GM12878 (cell line): ENCODE results near the gene MAMLD1. TPM values are rescaled to one million over a fixed set of nuclear protein-coding genes. Genes with fewer than 3 reads are reported as not detected.

Experiments used
- ATAC-seq: fragments of 200-7000 bp; cut with Tn5 transposase; 3 replicates; pipeline ENCODE4 v1.9.1; 2020; ENCODE audit warnings: mild to moderate bottlenecking, moderate library complexity
- BruUV-seq: library from RNA; stranded (reverse); fragments of 400-500 nt; replicated peaks from 2 replicates; lab custom pipeline; 2021; lab: Mats Ljungman, UMichigan
- CTCF ChIA-PET: fragments of 300-600 bp; sonication (Branson Sonifier 250); formaldehyde crosslinking; extraction: SDS; loops from one replicate; lab custom pipeline; 2021; ENCODE audit warnings: inconsistent platforms; lab: Yijun Ruan, JAX
- POLR2A ChIA-PET: fragments of 350-600 bp; formaldehyde crosslinking; extraction: SDS; loops from one replicate; lab custom pipeline; 2021; ENCODE audit warnings: inconsistent platforms; lab: Charles Lee
- RAD21 ChIA-PET: fragments of 300-600 bp; sonication (Branson Sonifier 250); formaldehyde crosslinking; loops from one replicate; lab custom pipeline; 2023; ENCODE audit warnings: antibody characterized with exemption; ENCODE audit not compliant: unreplicated experiment; lab: Charles Lee
- SMC1A ChIA-PET: fragments of 300-600 bp; sonication (Branson Sonifier 250); formaldehyde crosslinking; loops from one replicate; lab custom pipeline; 2023; ENCODE audit not compliant: unreplicated experiment, uncharacterized antibody; lab: Charles Lee
- DNase-seq: peaks from one replicate; pipeline ENCODE4 v3.0.0-alpha.2; 2011; ENCODE audit warnings: low read depth, low spot score
- FAIRE-seq: peaks from 3 replicates; lab custom pipeline; 2011; peaks lifted over from hg19 to GRCh38; lab: Jason Lieb, UNC
- H2AFZ ChIP-seq: 2 replicates; pipeline ENCODE4 v1.6.0; 2011; ENCODE audit warnings: low read depth, low read length, control low read depth; ENCODE audit not compliant: control insufficient read depth
- H3K27ac ChIP-seq: 2 replicates; pipeline ENCODE4 v1.5.1; 2011; ENCODE audit warnings: control low read depth; ENCODE audit not compliant: control insufficient read depth, insufficient read depth
- H3K27me3 ChIP-seq, 2 experiments: replicated peaks in 1 of 2; 2 replicates each; pipeline versions ENCODE4 v1.6.0 to v1.6.1; 2011; ENCODE audit warnings: low read length in 1 of 2; ENCODE audit not compliant: control insufficient read depth in 2 of 2, insufficient read depth in 2 of 2
- H3K36me3 ChIP-seq, 2 experiments: 2 replicates each; pipeline ENCODE4 v1.5.1; 2011; ENCODE audit warnings: low read length in 1 of 2; ENCODE audit not compliant: control insufficient read depth in 2 of 2, insufficient read depth in 2 of 2
- H3K4me1 ChIP-seq: 2 replicates; pipeline ENCODE4 v1.6.1; 2011; ENCODE audit warnings: mild to moderate bottlenecking, low read length, moderate library complexity, mixed read lengths; ENCODE audit not compliant: control insufficient read depth, insufficient read depth
- H3K4me2 ChIP-seq: 2 replicates; pipeline ENCODE4 v1.6.0; 2011; ENCODE audit warnings: control low read depth; ENCODE audit not compliant: control insufficient read depth, insufficient read depth
- H3K4me3 ChIP-seq: fragments of 200-600 bp; sonication (generic); 2 replicates; pipeline ENCODE4 v1.5.1; 2016
- H3K79me2 ChIP-seq: 2 replicates; pipeline ENCODE4 v1.6.0; 2011; ENCODE audit warnings: low read length; ENCODE audit not compliant: control insufficient read depth, insufficient read depth
- H3K9ac ChIP-seq: 2 replicates; pipeline ENCODE4 v1.8.0; 2011; ENCODE audit warnings: low read length, control low read depth, mixed read lengths; ENCODE audit not compliant: control insufficient read depth, insufficient read depth
- H3K9me3 ChIP-seq: replicated peaks from 3 replicates; pipeline ENCODE4 v1.5.1; 2011; ENCODE audit warnings: mild to moderate bottlenecking, low read length; ENCODE audit not compliant: control insufficient read depth, insufficient read depth
- H4K20me1 ChIP-seq: 2 replicates; pipeline ENCODE4 v1.6.0; 2011; ENCODE audit not compliant: control insufficient read depth, insufficient read depth
- BCL3 ChIP-seq: IDR thresholded peaks from 2 replicates; pipeline ENCODE4 v1.6.1; 2011; ENCODE audit warnings: borderline replicate concordance, low read depth, mild to moderate bottlenecking, moderate library complexity, low read length; ENCODE audit not compliant: insufficient read depth, poor library complexity, severe bottlenecking
- CREM ChIP-seq: IDR thresholded peaks from 2 replicates; pipeline ENCODE4 v1.6.1; 2014; ENCODE audit warnings: antibody characterized with exemption, low read depth
- E4F1 ChIP-seq: fragments of 450-650 bp; IDR thresholded peaks from 2 replicates; pipeline ENCODE4 v1.6.1; 2018; ENCODE audit warnings: borderline replicate concordance, mild to moderate bottlenecking; ENCODE audit not compliant: partially characterized antibody
- GATAD2B ChIP-seq: fragments of 450-650 bp; conservative IDR thresholded peaks from 2 replicates; pipeline ENCODE4 v1.6.1; 2017; ENCODE audit warnings: low read depth, mild to moderate bottlenecking, moderate library complexity
- JUND ChIP-seq: IDR thresholded peaks from 2 replicates; pipeline ENCODE4 v1.6.1; 2012; ENCODE audit warnings: low read depth, mild to moderate bottlenecking, low read length, improper control_type of control experiment, moderate library complexity
- MAX ChIP-seq: IDR thresholded peaks from 2 replicates; pipeline ENCODE4 v1.6.1; 2012; ENCODE audit warnings: low read depth, low read length, improper control_type of control experiment
- MYC ChIP-seq: IDR thresholded peaks from 2 replicates; pipeline ENCODE4 v1.6.1; 2011; ENCODE audit warnings: mild to moderate bottlenecking, low read length, moderate library complexity, inconsistent platforms; ENCODE audit not compliant: insufficient read depth, insufficient replicate concordance, insufficient read length, severe bottlenecking
- NBN ChIP-seq: fragments of 450-650 bp; IDR thresholded peaks from 2 replicates; pipeline ENCODE4 v1.6.1; 2016
- NR2C2 ChIP-seq: IDR thresholded peaks from 2 replicates; pipeline ENCODE4 v1.6.1; 2011; ENCODE audit warnings: borderline replicate concordance, low read depth; ENCODE audit not compliant: control insufficient read depth, insufficient read length
- PAX5 ChIP-seq: IDR thresholded peaks from 2 replicates; pipeline ENCODE4 v1.6.1; 2011; ENCODE audit warnings: low read depth, low read length, borderline replicate concordance
- POLR2AphosphoS2 ChIP-seq: IDR thresholded peaks from 2 replicates; pipeline ENCODE4 v1.6.1; 2011; ENCODE audit warnings: low read depth, mild to moderate bottlenecking, low read length, improper control_type of control experiment, moderate library complexity
- RFX5 ChIP-seq: IDR thresholded peaks from 2 replicates; pipeline ENCODE4 v1.6.1; 2011; ENCODE audit warnings: low read depth, low read length, improper control_type of control experiment
- SRF ChIP-seq, 2 experiments: IDR thresholded peaks; 2 replicates each; pipeline ENCODE4 v1.6.1; 2011; ENCODE audit warnings: low read depth in 2 of 2, low read length in 2 of 2, mild to moderate bottlenecking in 1 of 2, moderate library complexity in 1 of 2
- STAT1 ChIP-seq: fragments of 450-650 bp; conservative IDR thresholded peaks from 2 replicates; pipeline ENCODE4 v1.6.1; 2014; ENCODE audit warnings: antibody characterized with exemption, mild to moderate bottlenecking
- ZBTB33 ChIP-seq: fragments of 450-650 bp; IDR thresholded peaks from 2 replicates; pipeline ENCODE4 v1.6.1; 2017; ENCODE audit warnings: mild to moderate bottlenecking
- ZNF207 ChIP-seq: fragments of 450-650 bp; IDR thresholded peaks from 2 replicates; pipeline ENCODE4 v1.6.1; 2014; ENCODE audit warnings: antibody characterized with exemption, mild to moderate bottlenecking, borderline replicate concordance
- ZSCAN29 ChIP-seq: fragments of 450-650 bp; IDR thresholded peaks from 2 replicates; pipeline ENCODE4 v1.6.1; 2017; ENCODE audit warnings: mild to moderate bottlenecking, moderate library complexity
- WGBS: methylation state at CpG from one replicate; pipeline ENCODE4 v1.1.6; 2016; ENCODE audit warnings: low lambda C conversion rate; ENCODE audit not compliant: insufficient replicate concordance, insufficient coverage; ENCODE audit errors: missing lambda C conversion rate; 5-methylcytosine and 5-hydroxymethylcytosine counted together
- in situ Hi-C: fragments of 300-500 bp; cut with MboI; formaldehyde crosslinking; loops from 9 replicates; pipeline ENCODE4 v1.14.3; 2018; ENCODE audit warnings: mixed read lengths
- intact Hi-C: fragments of 100-400 bp; cut with micrococcal nuclease; formaldehyde crosslinking; loops from one replicate; pipeline ENCODE4 v1.14.2; 2022; ENCODE audit not compliant: unreplicated experiment
- polyA plus RNA-seq, 11 experiments: library from polyadenylated mRNA; depleted of rRNA in 4 of 11; unstranded in 6 of 11; stranded (reverse) in 5 of 11; fragments of >200 nt; fragmentation: Nextera tagmentation in 4 of 11; fragmentation: Illumina TruSeq in 1 of 11; extraction: Ambion mirVana in 4 of 11; extraction: Trizol in 1 of 11; gene quantifications; 1 replicate in 1 of 11; 2 replicates in 10 of 11; pipeline versions ENCODE4 v1.2.1 to v1.2.3, GENCODE V29; 2011 to 2016; ENCODE audit warnings: inconsistent platforms in 2 of 11, missing spikeins in 2 of 11, low read depth in 1 of 11
- total RNA-seq, 4 experiments: library from RNA; depleted of rRNA in 3 of 4; stranded (reverse); fragments of >200 nt in 3 of 4; fragmentation: Illumina TruSeq in 1 of 4; extraction: Trizol in 1 of 4; gene quantifications; 2 replicates each; pipeline versions ENCODE4 v1.2.1 to v1.2.3, GENCODE V29; 2013 to 2021

The MAMLD1 gene
- total and polyA plus RNA-seq, 10 of the 15 experiments (the other 5 are each of a cell fraction or from before 2014, with no cell fraction given) = 0.03 to 0.05 TPM; not detected in 8

DNA sequence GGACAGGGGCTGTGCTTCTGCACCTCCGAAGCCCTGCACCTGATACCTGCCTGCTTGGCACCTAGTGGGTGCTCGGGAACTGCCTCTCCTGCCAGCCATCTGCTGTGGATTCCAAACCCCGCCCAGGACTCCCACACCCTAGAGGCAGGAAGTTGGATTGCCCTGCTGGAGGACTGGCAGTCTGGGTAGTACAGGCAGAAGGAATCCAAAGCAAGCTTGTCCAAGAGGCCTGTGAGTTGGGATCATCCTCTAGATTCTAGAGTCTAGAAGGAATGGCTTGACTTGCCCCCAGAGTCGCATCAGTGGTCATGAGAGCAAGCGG lies 140.7 kb downstream of the MAMLD1 start (continued):
- TF ChIP-seq E4F1 (no peak), RFX5 (no peak)
- TF ChIP-seq, all 136 proteins: peak for 0

- FAIRE-seq = no peak
- no peak overlapping the region for H3K9ac ChIP-seq
- no peaks in the 10 kb centered on the region; the same call in 1 of the 2 replicates for H4K20me1 ChIP-seq
- H2AFZ ChIP-seq = no peak overlapping the region
- no peak for ATAC-seq
- ChIA-PET RAD21 (no interaction called here), CTCF (no interaction called here), SMC1A (no interaction called here), POLR2A (no interaction called here)
- H3K4me1 ChIP-seq = no peaks in the 10 kb centered on the region
- H3K4me3 ChIP-seq = no peak overlapping the region
- no peaks in the 10 kb centered on the region for H3K36me3 ChIP-seq
- H3K27ac ChIP-seq = no peak overlapping the region
- no peak overlapping the region for H3K4me2 ChIP-seq
- in situ Hi-C loops = no loop called here
- intact Hi-C loops = no loop called here
- WGBS = 22% methylated on average over 9 of the region's 9 CpGs
- peaks cover 1 to 4% of the 10 kb centered on the region in 2 experiments for H3K27me3 ChIP-seq
- H3K79me2 ChIP-seq = no peaks in the 10 kb centered on the region
- no peaks in the 10 kb centered on the region for H3K9me3 ChIP-seq
- no TSS peak for BruUV-seq
- no peak for DNase-seq
- TF ChIP-seq GATAD2B (no peak), NR2C2 (no peak), BCL3 (no peak), MYC (no peak), STAT1 (no peak), ZSCAN29 (no peak), JUND (no peak), ZNF207 (no peak), PAX5 (no peak), CREM (no peak), NBN (no peak), ZBTB33 (no peak), MAX (no peak), POLR2AphosphoS2 (no peak), SRF (IDR thresholded peaks at IDR 0.05; ENCODE audit: low read depth in 2 of 2, low read length in 2 of 2) (no peak)
Measured at GRCh38 chrX:150504397-150505182, 141.5 kb downstream of the MAMLD1 start.
